Amniotic epithelial cell (primary cell): Measurements from ENCODE around the gene RHOXF2.

Experiments
- DNase-seq: peaks from one replicate; pipeline ENCODE4 v3.0.0-alpha.2; 2010; ENCODE audit warnings: low read depth

Gene RHOXF2

GRCh38 chrX:120200851-120201250 lies 42.4 kb downstream of the RHOXF2 start:
- no peak for DNase-seq

- DNase-seq: no peak
Observed at GRCh38 chrX:120205816-120206753, 47.7 kb downstream of the RHOXF2 start.

GRCh38 chrX:120207009-120207605 lies 48.7 kb downstream of the RHOXF2 start:
- no peak for DNase-seq

- DNase-seq: peak; percentile 36
Observed at GRCh38 chrX:120213438-120214265, 55.2 kb downstream of the RHOXF2 start.
